ENCODE data around the gene PCOLCE2.

Gene PCOLCE2

GRCh38 chr3:142863930-142864920, 24.7 kb downstream of the PCOLCE2 start:
- DNase-seq: no peak

- DNase-seq: no peak
Measured at GRCh38 chr3:142863010-142863817, 25.7 kb downstream of the PCOLCE2 start.

GRCh38 chr3:142861926-142862325, 27.0 kb downstream of the PCOLCE2 start:
- DNase-seq: no peak

- no peak for DNase-seq
Measured at GRCh38 chr3:142858043-142858442, 30.8 kb downstream of the PCOLCE2 start.

GRCh38 chr3:142857056-142857455, 31.8 kb downstream of the PCOLCE2 start:
- DNase-seq: no peak

GRCh38 chr3:142853270-142854168, 35.4 kb downstream of the PCOLCE2 start:
- DNase-seq: no peak

GRCh38 chr3:142852009-142852408, 36.9 kb downstream of the PCOLCE2 start:
- DNase-seq: no peak

GRCh38 chr3:142850395-142851023, 38.4 kb downstream of the PCOLCE2 start:
- DNase-seq: no peak

GRCh38 chr3:142849148-142849547, 39.7 kb downstream of the PCOLCE2 start:
- DNase-seq: no peak

GRCh38 chr3:142846779-142847577, 41.9 kb downstream of the PCOLCE2 start:
- DNase-seq: no peak

GRCh38 chr3:142844339-142844977, 44.4 kb downstream of the PCOLCE2 start:
- no peak for DNase-seq

- no peak for DNase-seq
Measured at GRCh38 chr3:142839831-142840230, 49.1 kb downstream of the PCOLCE2 start.

GRCh38 chr3:142837526-142837925, 51.4 kb downstream of the PCOLCE2 start:
- no peak for DNase-seq

- peak; percentile 82 for DNase-seq
Measured at GRCh38 chr3:142828703-142829305, 60.1 kb downstream of the PCOLCE2 start.

GRCh38 chr3:142819179-142819578, 69.7 kb downstream of the PCOLCE2 start:
- no peak for DNase-seq

- DNase-seq: no peak
Measured at GRCh38 chr3:142818651-142819050, 70.2 kb downstream of the PCOLCE2 start.

- no peak for DNase-seq
Measured at GRCh38 chr3:142817897-142818296, 71.0 kb downstream of the PCOLCE2 start.

- DNase-seq: no peak
Measured at GRCh38 chr3:142817356-142817755, 71.5 kb downstream of the PCOLCE2 start.

GRCh38 chr3:142815803-142816202, 73.1 kb downstream of the PCOLCE2 start:
- DNase-seq: no peak

GRCh38 chr3:142809259-142809658, 79.6 kb downstream of the PCOLCE2 start:
- no peak for DNase-seq
